Tibial nerve (tissue), 4 donors: ENCODE measurements around the gene TNK2. TPM values are rescaled to one million over a fixed set of nuclear protein-coding genes. Genes with fewer than 3 reads are reported as not detected.

Experiments used
- DNase-seq, 2 donors: peaks; one replicate each; pipeline ENCODE4 v3.0.0-alpha.2; 2019; ENCODE audit warnings: low spot score in 2 of 2
- H3K27ac ChIP-seq, 4 donors: fragments of 200-600 bp; sonication (generic) in 3 of 4; one replicate each; pipeline ENCODE4 v1.5.1; 2017 to 2019; ENCODE audit warnings: mild to moderate bottlenecking in 1 of 4
- H3K27me3 ChIP-seq, 2 donors: fragments of 200-600 bp; sonication (generic) in 1 of 2; one replicate each; pipeline versions ENCODE4 v1.5.1 to v1.6.0; 2017 to 2019
- H3K36me3 ChIP-seq, 3 donors: fragments of 200-600 bp; sonication (generic); one replicate each; pipeline ENCODE4 v1.5.1; 2018 to 2019
- H3K4me1 ChIP-seq, 4 donors: fragments of 200-600 bp; sonication (generic) in 3 of 4; one replicate each; pipeline ENCODE4 v1.5.1; 2017 to 2019
- H3K4me3 ChIP-seq, 4 donors: fragments of 200-600 bp; sonication (generic) in 3 of 4; one replicate each; pipeline ENCODE4 v1.5.1; 2017 to 2019; ENCODE audit warnings: mild to moderate bottlenecking in 1 of 4, moderate library complexity in 1 of 4
- H3K9me3 ChIP-seq, 4 donors: fragments of 200-600 bp; sonication (generic) in 3 of 4; one replicate each; pipeline ENCODE4 v1.5.1; 2017 to 2019
- CTCF ChIP-seq, 5 experiments: fragments of 200-600 bp in 3 of 5; fragments of 450-650 bp in 2 of 5; sonication (generic) in 3 of 5; IDR thresholded peaks; one replicate each; pipeline ENCODE4 v1.5.1; 2016 to 2019; ENCODE audit warnings: antibody characterized with exemption in 5 of 5, mild to moderate bottlenecking in 3 of 5, moderate library complexity in 2 of 5
- EP300 ChIP-seq, 2 donors: sonication (generic); formaldehyde crosslinking; IDR thresholded peaks; one replicate each; pipeline ENCODE4 v1.6.1; 2017; ENCODE audit warnings: antibody characterized with exemption in 2 of 2, mild to moderate bottlenecking in 1 of 2
- POLR2A ChIP-seq, 2 donors: fragments of 450-650 bp; IDR thresholded peaks; one replicate each; pipeline ENCODE4 v1.6.1; 2017; ENCODE audit warnings: antibody characterized with exemption in 2 of 2, mild to moderate bottlenecking in 2 of 2, moderate library complexity in 2 of 2
- WGBS, 2 donors: methylation state at CpG; one replicate each; pipeline ENCODE4 v1.1.5; 2018; 5-methylcytosine and 5-hydroxymethylcytosine counted together
- total RNA-seq, 4 donors: library from RNA; depleted of rRNA; stranded (reverse); fragments of >200 nt; gene quantifications; one replicate each; pipeline ENCODE4 v1.1.0, GENCODE V29; 2016

The TNK2 gene
- total RNA-seq, 4 donors from 2014 or later, result 22.2 to 81.9 (median 34.0) TPM

GRCh38 chr3:195900436-195901355, 7.7 kb downstream of the TNK2 start:
- peak; percentile 43 to 49 for DNase-seq
- Histone ChIP-seq H3K27ac (peak overlapping the region; percentile 76 to 97 (median 89)), H3K4me3 (peak overlapping the region in 2 of 4 donors; percentile 11 to 31), H3K9me3 (no peaks in the 10 kb centered on the region), H3K36me3 (no peaks in the 10 kb centered on the region), H3K27me3 (no peaks in the 10 kb centered on the region), H3K4me1 (peaks cover 0 to 61% (median 35%) of the 10 kb centered on the region in 4 donors)
- WGBS, 2 donors, result 47 to 58% methylated on average over 16 to 22 of the region's 23 CpGs
- TF ChIP-seq POLR2A (IDR thresholded peaks at IDR 0.05), result peak; percentile 62 to 84
- peak in 1 of 5 experiments; percentile 18 for TF ChIP-seq CTCF (IDR thresholded peaks at IDR 0.05)
- peak; percentile 72 to 92 for TF ChIP-seq EP300 (IDR thresholded peaks at IDR 0.05)

GRCh38 chr3:195899701-195900435, 8.5 kb downstream of the TNK2 start:
- no peak for TF ChIP-seq EP300 (IDR thresholded peaks at IDR 0.05)
- Histone ChIP-seq H3K9me3 (no peaks in the 10 kb centered on the region), H3K27me3 (no peaks in the 10 kb centered on the region), H3K4me3 (no peak overlapping the region), H3K36me3 (no peaks in the 10 kb centered on the region), H3K27ac (peak overlapping the region; percentile 76 to 97 (median 89)), H3K4me1 (peaks cover 0 to 68% (median 40%) of the 10 kb centered on the region in 4 donors)
- WGBS, 2 donors, result 74 to 78% methylated on average over 15 of the region's 15 CpGs
- DNase-seq, result no peak

- no peak for DNase-seq
- no peaks in the 10 kb centered on the region for H3K9me3 ChIP-seq
- TF ChIP-seq EP300 (IDR thresholded peaks at IDR 0.05) (no peak), CTCF (IDR thresholded peaks at IDR 0.05) (no peak), POLR2A (IDR thresholded peaks at IDR 0.05) (no peak)
- H3K27ac ChIP-seq, result peak overlapping the region in 2 of 4 donors; percentile 43 to 57
- no peak overlapping the region for H3K4me3 ChIP-seq
- no peaks in the 10 kb centered on the region for H3K27me3 ChIP-seq
- 73 to 75% methylated on average over 11 of the region's 11 CpGs for WGBS, 2 donors
- H3K4me1 ChIP-seq, result peaks cover 0 to 84% (median 52%) of the 10 kb centered on the region in 4 donors
- no peaks in the 10 kb centered on the region for H3K36me3 ChIP-seq
Measured at GRCh38 chr3:195897853-195898415, 10.4 kb downstream of the TNK2 start.

GRCh38 chr3:195897081-195897852, 11.1 kb downstream of the TNK2 start:
- WGBS, 2 donors, result 43 to 44% methylated on average over 10 of the region's 10 CpGs
- H3K27ac ChIP-seq, result peak overlapping the region; percentile 77 to 98 (median 87)
- H3K27me3 ChIP-seq, result no peaks in the 10 kb centered on the region
- peaks cover 0 to 89% (median 54%) of the 10 kb centered on the region in 4 donors for H3K4me1 ChIP-seq
- no peaks in the 10 kb centered on the region for H3K36me3 ChIP-seq
- no peak for DNase-seq
- TF ChIP-seq POLR2A (IDR thresholded peaks at IDR 0.05) (no peak), EP300 (IDR thresholded peaks at IDR 0.05) (no peak), CTCF (IDR thresholded peaks at IDR 0.05) (no peak)
- H3K4me3 ChIP-seq, result peak overlapping the region in 1 of 4 donors; percentile 74
- no peaks in the 10 kb centered on the region for H3K9me3 ChIP-seq
